Activated B cell treated with CpG ODN at 0.5 μM for 24 hours (primary cell): Measurements from ENCODE around the gene NEIL1. TPM values are rescaled to one million over a fixed set of nuclear protein-coding genes. Genes with fewer than 3 reads are reported as not detected.

ENCODE experiments used
- ATAC-seq: fragments of 200-7000 bp; cut with Tn5 transposase; one replicate; pipeline ENCODE4 v1.10.0; 2021; ENCODE audit warnings: low read depth, mild to moderate bottlenecking, moderate library complexity
- CTCF ChIA-PET: fragments of 350-600 bp; sonication (Branson Sonifier 250); formaldehyde crosslinking; loops from one replicate; lab custom pipeline; 2021; ENCODE audit warnings: antibody characterized with exemption; lab: Charles Lee
- POLR2A ChIA-PET: fragments of 350-600 bp; sonication (Branson Sonifier 250); formaldehyde crosslinking; loops from one replicate; lab custom pipeline; 2021; ENCODE audit warnings: antibody characterized with exemption; lab: Charles Lee
- DNase-seq: peaks from one replicate; pipeline ENCODE4 v3.0.0; 2022
- H3K27ac Mint-ChIP-seq: one replicate; pipeline ENCODE4 v1.8.0; 2020; ENCODE audit warnings: mixed read lengths
- H3K27me3 Mint-ChIP-seq: one replicate; pipeline ENCODE4 v1.8.0; 2021; ENCODE audit warnings: mixed read lengths
- H3K36me3 Mint-ChIP-seq: one replicate; pipeline ENCODE4 v1.8.0; 2021; ENCODE audit warnings: low read depth, mixed read lengths
- H3K4me1 Mint-ChIP-seq: one replicate; pipeline ENCODE4 v1.8.0; 2021; ENCODE audit warnings: mixed read lengths
- H3K4me3 Mint-ChIP-seq: one replicate; pipeline ENCODE4 v1.8.0; 2020; ENCODE audit warnings: mild to moderate bottlenecking, mixed read lengths
- H3K9me3 Mint-ChIP-seq: one replicate; pipeline ENCODE4 v1.8.0; 2020; ENCODE audit warnings: mixed read lengths
- intact Hi-C: fragments of 100-400 bp; cut with micrococcal nuclease; formaldehyde crosslinking; loops from one replicate; pipeline ENCODE4 v1.15.1; 2024
- total RNA-seq: library from RNA; stranded (reverse); gene quantifications from 2 replicates; pipeline ENCODE4 v1.2.3, GENCODE V29; 2022
- TF ChIP-seq, protein P1 (sequence below): fragments of 200-600 bp; IDR thresholded peaks from one replicate; pipeline ENCODE4 v1.8.0; 2022; ENCODE audit warnings: antibody characterized with exemption, mild to moderate bottlenecking

Gene NEIL1
- total RNA-seq, 1 donor from 2014 or later = 35.8 TPM

DNA sequence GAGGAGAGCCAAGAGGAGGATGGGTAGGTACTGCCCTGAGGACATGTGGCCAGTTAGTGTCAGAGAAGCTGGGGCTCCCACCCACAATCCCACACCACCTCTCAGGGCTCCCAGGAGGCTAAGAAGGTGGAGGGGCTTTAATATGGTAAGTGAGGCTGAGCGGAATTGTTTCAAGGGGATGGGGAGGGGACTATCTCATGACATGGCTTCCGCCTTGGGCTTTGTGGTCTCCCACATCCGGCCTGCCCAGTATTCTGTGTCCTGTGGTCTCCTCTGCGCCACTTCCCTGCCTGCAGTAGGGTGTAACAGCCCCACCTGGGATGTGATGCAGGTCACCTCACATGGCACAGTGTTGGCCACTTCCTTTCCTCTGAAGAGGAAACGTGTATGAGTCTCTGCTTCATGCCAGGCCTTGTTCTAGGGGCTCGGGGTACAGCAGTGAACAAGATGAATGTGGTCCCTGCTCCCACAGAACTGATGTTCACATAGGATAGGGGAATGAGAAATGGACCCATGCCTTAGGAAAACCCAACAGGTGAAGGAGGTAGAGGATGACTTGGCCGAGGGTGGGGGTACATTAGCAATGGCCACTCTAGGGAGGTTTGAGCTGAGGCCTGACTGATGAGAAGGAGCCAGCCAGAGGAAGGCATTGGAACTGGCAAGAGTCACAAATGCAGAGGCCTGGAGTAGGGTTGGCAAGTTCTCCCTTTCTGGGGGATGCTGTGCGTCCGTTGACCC lies 3.2 kb downstream of the NEIL1 start:
- POLR2A ChIA-PET = interaction anchor here (0.6 to 3.5 kb wide), 5 partner anchors 15 to 304 kb away, joined by 3 to 52 read pairs (median 7); partner anchors contain the start of genes MAN2C1 and SIN3A

GRCh38 chr15:75350601-75351361 lies 3.9 kb downstream of the NEIL1 start:
- intact Hi-C loops = no loop called here
- POLR2A ChIA-PET = interaction anchor here (0.6 to 2.5 kb wide), 3 partner anchors 17 to 327 kb away, joined by 6 to 17 read pairs (median 7); partner anchors contain the start of genes MAN2C1, PPCDC and SIN3A
- peaks cover 19% of the 10 kb centered on the region for H3K36me3 Mint-ChIP-seq

More for the DNA sequence above, 3.2 kb downstream of the NEIL1 start:
- DNase-seq (peak; percentile 77), ATAC-seq (peak; percentile 72)
- Mint-ChIP-seq H3K27me3 (peaks cover 1% of the 10 kb centered on the region), H3K36me3 (peaks cover 16% of the 10 kb centered on the region), H3K27ac (peak overlapping the region; percentile 94), H3K4me1 (peaks cover 42% of the 10 kb centered on the region), H3K9me3 (peaks cover 7% of the 10 kb centered on the region), H3K4me3 (peak overlapping the region; percentile 72)
- TF ChIP-seq, protein P1, sequence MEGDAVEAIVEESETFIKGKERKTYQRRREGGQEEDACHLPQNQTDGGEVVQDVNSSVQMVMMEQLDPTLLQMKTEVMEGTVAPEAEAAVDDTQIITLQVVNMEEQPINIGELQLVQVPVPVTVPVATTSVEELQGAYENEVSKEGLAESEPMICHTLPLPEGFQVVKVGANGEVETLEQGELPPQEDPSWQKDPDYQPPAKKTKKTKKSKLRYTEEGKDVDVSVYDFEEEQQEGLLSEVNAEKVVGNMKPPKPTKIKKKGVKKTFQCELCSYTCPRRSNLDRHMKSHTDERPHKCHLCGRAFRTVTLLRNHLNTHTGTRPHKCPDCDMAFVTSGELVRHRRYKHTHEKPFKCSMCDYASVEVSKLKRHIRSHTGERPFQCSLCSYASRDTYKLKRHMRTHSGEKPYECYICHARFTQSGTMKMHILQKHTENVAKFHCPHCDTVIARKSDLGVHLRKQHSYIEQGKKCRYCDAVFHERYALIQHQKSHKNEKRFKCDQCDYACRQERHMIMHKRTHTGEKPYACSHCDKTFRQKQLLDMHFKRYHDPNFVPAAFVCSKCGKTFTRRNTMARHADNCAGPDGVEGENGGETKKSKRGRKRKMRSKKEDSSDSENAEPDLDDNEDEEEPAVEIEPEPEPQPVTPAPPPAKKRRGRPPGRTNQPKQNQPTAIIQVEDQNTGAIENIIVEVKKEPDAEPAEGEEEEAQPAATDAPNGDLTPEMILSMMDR = no peak
- CTCF ChIA-PET = interaction anchor here (3.0 kb wide), 1 partner anchor 17 kb away, joined by 11 read pairs; the partner anchor contains the start of gene MAN2C1
- intact Hi-C loops = loop anchor here (5.0 kb wide), 3 partner anchors 102 to 563 kb away; partner anchors contain the start of genes IMP3 and SIN3A

DNA sequence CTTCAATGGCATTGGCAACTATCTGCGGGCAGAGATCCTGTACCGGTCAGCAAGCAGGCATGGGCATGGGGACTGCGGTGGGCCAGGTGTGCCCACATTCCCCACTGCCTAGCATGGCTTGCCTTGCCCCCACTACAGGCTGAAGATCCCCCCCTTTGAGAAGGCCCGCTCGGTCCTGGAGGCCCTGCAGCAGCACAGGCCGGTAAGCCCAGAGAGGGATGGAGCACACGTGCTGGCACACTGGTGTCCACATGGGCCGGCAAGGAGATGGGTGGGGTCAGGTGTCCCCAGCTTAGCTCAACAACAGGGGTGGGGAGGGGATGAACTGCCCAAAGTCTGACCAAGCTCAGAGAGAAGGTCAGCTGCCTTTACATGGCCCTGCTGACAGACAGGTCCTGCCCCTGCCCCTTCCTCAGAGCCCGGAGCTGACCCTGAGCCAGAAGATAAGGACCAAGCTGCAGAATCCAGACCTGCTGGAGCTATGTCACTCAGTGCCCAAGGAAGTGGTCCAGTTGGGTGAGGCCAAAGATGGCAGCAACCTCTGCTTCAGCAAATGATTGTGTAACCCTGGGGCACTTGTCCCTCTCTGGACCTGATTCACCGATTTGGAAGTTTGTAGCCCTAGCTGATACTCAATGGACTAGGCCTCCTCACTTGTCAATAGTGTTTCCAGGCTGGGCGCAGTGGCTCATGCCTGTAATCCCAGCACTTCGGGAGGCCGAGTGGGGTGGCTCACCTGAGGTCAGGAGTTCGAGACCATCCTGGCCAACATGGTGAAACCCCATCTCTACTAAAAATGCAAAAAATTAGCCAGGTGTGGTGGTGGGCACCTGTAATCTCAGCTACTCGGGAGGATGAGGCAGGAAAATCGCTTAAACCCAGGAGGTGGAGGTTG lies 5.6 kb downstream of the NEIL1 start:
- H3K36me3 Mint-ChIP-seq = peaks cover 21% of the 10 kb centered on the region
- H3K4me3 Mint-ChIP-seq = no peak overlapping the region
- ChIA-PET POLR2A (interaction anchor here (1.1 to 2.5 kb wide), 2 partner anchors 11 to 15 kb away, joined by 3 to 17 read pairs; partner anchors contain the start of gene MAN2C1), CTCF (interaction anchor here (1.7 kb wide), 1 partner anchor 16 kb away, joined by 7 read pairs; the partner anchor contains the start of gene MAN2C1)
- DNase-seq = no peak
- H3K27ac Mint-ChIP-seq = no peak overlapping the region
- TF ChIP-seq, protein P1 = no peak
- ATAC-seq = no peak
- peaks cover 7% of the 10 kb centered on the region for H3K9me3 Mint-ChIP-seq
- intact Hi-C loops = no loop called here
- H3K4me1 Mint-ChIP-seq = peaks cover 33% of the 10 kb centered on the region
- peaks cover 1% of the 10 kb centered on the region for H3K27me3 Mint-ChIP-seq

More at GRCh38 chr15:75350601-75351361, 3.9 kb downstream of the NEIL1 start:
- TF ChIP-seq, protein P1 = no peak
- CTCF ChIA-PET = interaction anchor here (3.0 kb wide), 1 partner anchor 17 kb away, joined by 11 read pairs; the partner anchor contains the start of gene MAN2C1
- Mint-ChIP-seq H3K4me1 (peaks cover 42% of the 10 kb centered on the region), H3K27me3 (peaks cover 1% of the 10 kb centered on the region), H3K4me3 (no peak overlapping the region), H3K27ac (peak overlapping the region; percentile 94), H3K9me3 (peaks cover 7% of the 10 kb centered on the region)
- ATAC-seq (no peak), DNase-seq (no peak)

- Mint-ChIP-seq H3K4me1 (peaks cover 28% of the 10 kb centered on the region), H3K36me3 (peaks cover 24% of the 10 kb centered on the region), H3K27ac (no peak overlapping the region), H3K27me3 (peaks cover 1% of the 10 kb centered on the region), H3K9me3 (peaks cover 7% of the 10 kb centered on the region), H3K4me3 (no peak overlapping the region)
- ATAC-seq (no peak), DNase-seq (no peak)
- TF ChIP-seq, protein P1 = no peak
- ChIA-PET POLR2A (interaction anchor here (1.9 kb wide), 1 partner anchor 15 kb away, joined by 10 read pairs; the partner anchor contains the start of gene MAN2C1), CTCF (interaction anchor here (1.7 kb wide), 1 partner anchor 15 kb away, joined by 7 read pairs; the partner anchor contains the start of gene MAN2C1)
- intact Hi-C loops = no loop called here
These were observed 6.8 kb downstream of the NEIL1 start for GRCh38 chr15:75353604-75354003.
